GM11168 (cell line): Measurements from ENCODE around the gene PMEPA1.

ENCODE experiments used
- in situ Hi-C: fragments of 300-500 bp; cut with MboI; formaldehyde crosslinking; loops from one replicate; pipeline ENCODE4 v1.12.0; 2022; ENCODE audit warnings: low sequenced_read_pairs; ENCODE audit not compliant: unreplicated experiment

Gene PMEPA1

DNA sequence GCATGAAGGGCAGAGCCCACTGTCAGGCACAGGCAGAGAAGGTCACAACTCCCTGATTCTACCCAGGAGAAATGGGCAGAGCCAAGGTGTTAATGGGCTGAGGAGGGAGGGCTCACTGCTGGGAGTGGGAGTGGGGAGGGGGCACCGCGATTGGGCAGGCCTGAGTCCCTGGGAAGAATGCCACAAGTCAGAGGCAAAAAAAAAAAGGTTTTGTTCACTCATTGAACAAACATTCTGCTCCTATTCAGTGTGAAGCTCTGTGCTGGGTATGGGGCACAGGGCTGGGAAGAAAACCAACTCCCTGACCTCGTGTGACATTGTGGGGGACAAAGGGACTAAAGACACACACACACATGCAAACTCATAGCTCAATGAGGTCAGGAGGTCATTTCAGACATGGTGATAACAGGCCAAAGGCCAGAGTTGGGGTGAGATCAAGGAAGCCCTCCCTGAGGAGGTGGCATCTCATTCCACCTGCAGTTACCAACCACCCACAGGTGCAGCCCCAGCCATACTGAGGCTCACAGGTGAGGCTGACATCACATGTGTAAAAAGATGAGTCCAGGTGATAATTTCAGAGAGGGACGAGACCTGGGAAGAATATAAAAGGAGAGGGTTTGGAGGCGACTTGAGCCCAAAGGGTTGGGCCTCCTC is 3.2 kb upstream of the PMEPA1 start:
- in situ Hi-C loops: no loop called here

DNA sequence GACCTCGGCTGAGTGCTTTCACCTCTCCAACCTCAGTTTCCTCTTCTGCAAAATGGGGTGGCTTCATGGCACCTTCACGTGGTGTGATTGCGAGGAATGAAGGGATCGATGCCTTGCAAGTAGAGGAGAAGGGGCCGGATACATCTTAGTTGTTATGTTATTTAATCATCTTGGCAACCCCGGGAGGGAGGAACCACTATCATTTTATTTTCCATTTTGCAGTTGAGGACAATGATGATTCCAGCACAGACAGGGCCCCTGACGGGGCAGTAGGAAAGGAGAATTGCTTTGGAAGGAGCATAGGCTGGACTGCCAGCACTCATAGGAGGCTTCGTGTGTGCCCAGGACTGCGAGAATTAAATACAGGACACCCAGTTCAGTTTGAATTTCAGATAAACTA is 2.5 kb upstream of the PMEPA1 start:
- in situ Hi-C loops: no loop called here

DNA sequence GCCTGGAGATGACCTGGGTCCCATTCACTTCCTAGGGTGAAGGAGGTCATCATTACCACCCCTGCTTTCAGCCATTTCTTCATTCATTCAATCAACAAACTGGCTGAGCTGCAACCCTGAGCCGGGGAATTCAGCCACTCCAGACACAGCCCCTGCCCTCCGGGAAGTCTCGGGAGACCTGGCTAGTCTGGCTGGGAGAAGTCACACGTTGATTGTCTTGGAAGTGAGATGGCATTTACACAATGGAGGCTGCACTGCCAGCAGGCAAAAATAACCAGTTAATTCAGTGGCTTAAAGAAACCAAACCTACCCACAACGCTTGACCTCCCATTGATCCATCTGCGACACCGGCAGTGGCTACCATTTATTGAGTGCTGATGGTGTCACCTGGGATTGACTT is 2.0 kb upstream of the PMEPA1 start:
- in situ Hi-C loops: no loop called here

DNA sequence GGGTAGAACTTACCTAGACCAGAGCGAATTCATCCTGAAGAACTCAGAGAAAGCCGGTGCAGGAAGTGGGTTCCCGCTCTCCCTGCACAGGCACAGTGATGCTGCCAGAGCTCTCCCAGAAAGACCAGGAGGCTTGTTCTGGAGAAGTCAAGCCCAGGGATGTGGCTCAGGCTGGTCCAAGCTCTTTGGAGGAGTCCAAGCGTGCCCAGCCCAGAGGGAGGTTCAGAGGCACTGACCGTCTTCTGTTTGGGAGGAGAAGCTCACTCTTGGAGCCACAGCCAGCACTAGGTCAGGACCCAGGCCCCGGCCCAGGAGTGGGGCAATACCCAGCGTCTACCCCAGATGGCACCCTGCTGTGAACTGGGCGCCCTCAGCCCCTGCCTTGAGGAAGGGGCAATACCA is 1.5 kb upstream of the PMEPA1 start:
- in situ Hi-C loops: no loop called here

DNA sequence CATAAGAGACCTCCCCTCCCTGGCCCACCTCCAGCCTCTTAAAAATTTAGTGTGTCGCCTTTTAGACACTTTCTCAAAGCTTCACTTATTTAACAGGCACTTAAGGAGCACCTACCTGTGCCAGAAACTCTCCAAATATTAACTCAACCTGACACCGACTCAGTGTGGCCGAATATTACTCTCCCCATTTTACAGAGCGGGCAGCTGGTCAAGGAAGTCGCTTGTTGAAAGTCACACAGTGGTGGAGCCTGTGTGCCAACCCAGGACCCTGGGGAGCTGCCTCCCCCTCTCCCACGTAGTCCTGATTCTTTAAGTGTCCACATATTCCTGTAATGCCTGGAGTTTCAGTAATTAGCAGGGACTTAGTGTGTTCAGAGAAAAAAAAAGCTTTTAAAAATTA is 1.0 kb upstream of the PMEPA1 start:
- in situ Hi-C loops: no loop called here

DNA sequence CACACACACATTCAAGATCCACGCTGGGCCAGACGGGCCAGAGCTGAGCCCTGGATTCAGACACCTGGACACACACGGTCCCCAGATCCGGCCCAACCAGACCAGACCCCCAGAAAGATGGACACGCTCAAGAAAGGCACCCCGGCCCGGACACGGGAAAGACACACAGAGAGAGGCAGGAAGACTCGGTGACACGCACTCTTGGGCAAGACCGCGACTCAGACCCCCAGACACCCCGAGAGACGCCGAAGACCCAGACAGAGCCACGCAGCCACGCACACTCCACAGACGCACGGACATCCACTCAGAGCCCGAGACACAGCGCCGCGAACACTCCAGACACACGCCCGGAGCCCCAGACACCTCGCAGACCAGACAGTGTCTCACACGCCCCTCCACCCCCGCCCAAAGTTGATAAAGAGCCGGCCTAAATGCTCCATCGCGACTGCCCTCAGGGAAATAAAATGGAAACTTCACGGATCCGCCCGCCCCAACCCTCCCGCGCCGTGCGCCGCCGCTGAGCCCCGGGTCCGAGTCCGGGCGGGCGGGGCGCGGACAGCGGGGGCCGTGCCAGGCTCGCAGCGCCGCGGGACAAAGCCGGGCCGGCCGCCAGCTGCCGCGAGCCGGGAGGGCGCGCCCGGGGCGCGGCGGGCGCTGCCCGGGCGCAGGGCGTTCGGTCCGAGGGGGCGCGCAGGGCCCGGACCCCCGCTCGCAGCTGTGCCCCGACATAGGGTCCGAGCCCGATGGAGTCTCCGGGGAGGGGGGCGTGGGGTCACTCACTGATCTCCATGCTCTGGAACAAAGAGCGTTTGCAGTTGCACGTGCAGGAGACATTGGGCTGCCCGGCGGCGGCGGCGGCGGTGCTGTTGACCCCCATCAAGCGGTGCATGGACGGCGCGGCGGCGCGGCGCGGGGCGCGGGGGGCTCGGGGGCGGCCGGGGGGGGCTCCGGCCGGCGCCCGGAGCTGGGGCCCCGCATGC is 831 bp downstream of the PMEPA1 start:
- in situ Hi-C loops: no loop called here

DNA sequence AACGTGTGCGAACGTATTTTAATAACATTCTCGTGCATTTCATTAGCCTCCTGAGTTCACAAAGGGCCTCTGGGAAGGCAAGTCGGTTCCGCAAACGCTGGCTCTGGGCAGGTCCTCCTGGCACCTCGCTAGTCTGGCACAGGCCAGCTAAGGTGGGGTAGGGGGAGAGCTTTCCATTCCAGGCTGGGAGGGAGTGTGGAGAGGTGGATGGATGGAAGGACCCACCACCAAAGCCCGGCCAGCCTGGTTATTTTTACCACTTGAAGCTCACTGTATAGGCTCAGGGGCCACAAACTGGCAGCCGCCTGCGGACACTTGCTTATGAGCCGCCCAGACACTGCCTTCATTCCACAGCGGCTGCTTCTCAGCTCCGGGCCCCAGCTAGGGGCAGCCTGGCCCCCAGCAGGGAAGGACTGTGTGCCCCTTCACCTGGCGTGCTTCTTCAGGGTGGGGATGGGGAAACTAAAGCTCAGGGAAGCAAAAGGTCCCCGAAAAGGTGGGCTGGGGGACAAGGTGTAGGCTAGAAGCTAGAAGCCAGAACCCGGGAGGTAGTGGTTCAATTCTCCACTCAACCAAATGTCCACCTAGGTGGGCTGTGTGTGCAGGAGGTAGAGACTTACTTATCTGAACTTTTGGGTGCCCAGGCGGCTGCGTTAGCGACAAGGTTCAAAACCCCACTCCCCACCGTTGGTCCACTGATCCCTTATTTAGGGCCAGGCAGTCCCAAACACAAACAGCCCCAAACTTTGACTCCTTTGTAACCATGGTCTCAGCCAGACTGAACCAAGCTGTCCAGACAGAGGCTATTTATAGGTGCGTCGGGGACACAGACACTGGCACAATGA is 1.7 kb downstream of the PMEPA1 start:
- in situ Hi-C loops: no loop called here

DNA sequence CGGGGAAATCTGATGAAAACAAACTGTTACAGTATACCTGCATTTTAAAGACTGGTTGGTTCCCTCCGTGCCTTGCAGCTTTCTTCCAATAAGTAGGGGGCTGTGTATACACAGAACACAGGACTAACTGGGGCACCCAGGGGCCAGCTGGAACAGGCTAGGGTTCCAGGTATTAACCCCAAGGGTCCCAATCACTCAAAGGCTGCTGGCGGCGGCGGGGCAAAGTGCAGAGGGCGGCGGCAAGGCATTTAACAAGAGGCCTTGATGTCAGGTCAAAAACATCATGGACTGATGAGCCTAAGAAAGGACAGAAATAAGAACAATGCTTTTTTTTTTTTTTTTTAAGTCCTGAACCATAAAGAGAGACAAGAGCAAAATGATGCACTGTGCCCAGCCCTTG is 2.5 kb downstream of the PMEPA1 start:
- in situ Hi-C loops: no loop called here

DNA sequence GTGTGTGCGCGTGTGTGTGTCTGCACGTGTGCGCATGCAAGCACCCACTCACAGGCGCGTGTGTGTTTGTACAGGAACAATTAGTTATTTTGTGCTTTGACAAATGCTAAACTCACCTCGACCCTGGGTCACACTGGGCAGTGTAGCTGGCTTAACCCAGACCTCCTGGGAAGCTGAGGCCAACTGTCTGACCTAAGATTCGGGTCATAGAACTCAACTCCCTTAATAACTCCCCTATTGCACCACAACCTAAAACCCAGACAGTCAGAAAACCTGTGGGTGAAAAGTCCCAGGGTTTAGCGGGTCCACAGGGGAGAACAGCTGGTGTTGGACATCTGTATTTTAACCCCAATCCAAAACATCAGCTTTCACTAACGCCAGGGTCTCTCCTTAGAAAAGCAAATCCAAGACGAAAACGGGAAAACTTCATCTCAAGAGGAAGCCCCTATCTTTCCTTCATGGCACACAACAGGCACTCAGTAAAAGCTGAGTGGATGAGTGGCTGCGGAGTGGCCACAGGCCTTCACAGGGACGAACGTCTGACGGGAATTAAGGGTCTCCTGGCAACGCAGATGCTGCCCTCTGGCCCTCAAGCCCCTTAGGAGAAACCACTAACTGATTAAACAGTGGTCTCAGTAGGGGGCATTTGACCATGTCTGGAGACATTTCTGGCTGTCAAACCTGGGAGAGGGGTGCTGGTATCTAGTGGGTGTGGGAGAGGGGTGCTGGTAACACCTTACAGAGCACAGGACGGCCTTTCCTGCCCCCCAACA is 4.5 kb downstream of the PMEPA1 start:
- in situ Hi-C loops: no loop called here

DNA sequence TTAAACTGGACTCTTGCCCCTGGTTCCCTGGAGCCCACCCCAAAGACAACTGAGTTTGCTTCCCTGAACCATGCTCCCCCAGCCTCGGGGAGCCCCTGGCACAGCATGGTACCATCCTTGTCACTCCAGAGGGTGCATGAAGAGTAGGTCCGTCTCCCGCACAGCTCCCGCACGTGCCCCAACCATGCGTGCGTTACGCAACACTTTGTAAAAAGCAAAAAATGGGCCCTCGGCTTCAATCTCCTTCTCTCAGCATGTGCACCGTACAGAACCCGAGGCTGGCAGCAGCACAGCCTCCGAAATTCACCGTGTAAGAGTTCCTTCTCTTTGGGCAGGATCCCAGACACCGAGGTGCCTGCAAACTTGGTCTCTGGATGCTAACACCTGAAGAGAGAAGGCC is 5.6 kb downstream of the PMEPA1 start:
- in situ Hi-C loops: no loop called here

DNA sequence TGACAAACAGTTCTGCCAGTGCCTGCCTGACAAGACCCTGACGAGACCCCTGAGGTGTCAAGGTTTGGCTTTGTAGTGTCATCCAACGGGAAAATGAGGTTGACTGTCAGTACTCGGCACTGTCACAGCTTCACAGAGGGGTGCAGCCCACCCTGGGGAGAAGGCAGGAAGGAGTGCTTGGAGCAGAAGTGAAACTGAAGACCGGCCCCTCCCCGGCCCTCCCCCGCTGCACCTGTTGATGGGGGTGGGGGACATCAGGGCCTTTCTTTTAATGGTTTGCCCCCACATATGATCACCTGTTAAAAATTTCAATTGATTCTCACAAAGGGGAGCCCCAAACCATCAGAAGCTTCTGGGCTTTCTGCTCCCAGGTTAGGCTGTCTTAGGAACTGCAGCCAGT is 6.8 kb downstream of the PMEPA1 start:
- in situ Hi-C loops: no loop called here

DNA sequence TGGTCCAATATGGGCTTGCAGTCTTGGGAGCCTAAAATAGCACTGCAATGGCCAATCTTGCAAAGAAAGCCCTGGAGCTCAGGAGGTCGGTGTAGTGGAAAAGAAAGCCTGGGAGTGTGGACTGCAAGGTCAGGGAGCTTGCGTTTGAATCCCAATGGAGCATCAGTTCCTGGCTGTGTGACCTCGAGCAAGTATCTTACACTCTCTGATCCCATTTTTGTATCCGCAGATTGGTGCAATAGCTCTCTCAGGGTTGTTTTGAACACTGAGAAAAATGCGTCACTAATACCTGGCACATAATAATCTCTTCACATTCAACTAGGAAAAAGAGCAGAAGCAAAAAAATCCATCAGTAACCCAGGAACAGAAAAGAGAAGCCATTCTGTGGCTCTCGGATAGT is 7.3 kb downstream of the PMEPA1 start:
- in situ Hi-C loops: no loop called here

DNA sequence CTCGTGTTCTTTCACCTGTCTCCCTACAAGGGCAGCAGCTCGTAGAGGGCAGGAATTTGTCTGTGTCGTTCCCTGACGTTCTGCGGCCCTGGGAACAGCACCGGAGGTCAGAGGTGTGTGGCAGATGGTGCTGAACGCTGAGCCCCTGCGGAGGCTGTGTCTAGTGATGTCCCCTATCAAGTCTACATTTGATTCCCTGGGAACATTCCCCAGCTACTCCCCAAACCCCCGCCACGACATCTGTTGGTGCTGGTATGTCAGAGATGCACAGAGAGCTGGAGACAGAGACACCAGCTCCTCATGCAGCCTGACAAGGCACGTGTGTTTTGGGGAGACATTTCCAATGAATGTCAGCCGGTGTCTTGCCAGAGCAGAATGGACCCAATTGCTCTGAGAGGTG is 7.7 kb downstream of the PMEPA1 start:
- in situ Hi-C loops: no loop called here

DNA sequence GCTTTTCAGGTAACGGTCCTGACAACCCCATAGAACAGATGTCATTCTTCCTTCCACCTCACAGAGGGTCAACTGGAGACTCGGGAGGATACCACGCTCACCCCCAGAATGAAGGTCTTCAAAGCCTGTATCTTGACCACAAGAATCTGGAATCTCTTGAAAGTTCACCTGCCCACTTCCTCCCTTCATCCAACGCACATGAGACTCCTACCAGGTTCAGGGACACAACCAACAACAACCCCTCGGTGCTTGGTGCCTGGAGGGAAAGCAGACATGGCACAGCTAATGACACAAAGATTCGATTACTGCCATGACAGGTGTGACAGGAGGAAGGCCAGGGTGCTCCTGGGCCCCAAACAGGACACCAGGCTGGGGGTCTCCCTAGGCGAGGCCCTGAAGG is 8.2 kb downstream of the PMEPA1 start:
- in situ Hi-C loops: no loop called here

DNA sequence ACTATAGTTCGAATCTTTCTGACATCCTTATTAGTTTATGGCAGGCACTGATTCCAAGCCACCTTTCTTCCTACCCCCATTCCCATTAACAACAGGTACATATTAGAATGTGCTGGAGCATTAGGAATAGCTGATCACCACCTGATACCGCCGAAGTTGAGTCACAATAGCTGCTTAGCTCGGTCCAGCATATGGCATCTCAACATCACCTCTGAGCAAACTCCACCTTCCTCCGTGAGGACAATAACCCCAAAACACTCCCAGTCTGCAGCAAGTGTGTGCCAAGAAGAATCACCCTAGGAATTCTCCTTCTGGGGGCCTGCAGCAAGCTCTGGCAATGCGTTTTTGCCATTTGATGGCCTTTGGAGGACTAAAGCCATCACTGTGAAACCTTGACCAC is 8.7 kb downstream of the PMEPA1 start:
- in situ Hi-C loops: no loop called here

DNA sequence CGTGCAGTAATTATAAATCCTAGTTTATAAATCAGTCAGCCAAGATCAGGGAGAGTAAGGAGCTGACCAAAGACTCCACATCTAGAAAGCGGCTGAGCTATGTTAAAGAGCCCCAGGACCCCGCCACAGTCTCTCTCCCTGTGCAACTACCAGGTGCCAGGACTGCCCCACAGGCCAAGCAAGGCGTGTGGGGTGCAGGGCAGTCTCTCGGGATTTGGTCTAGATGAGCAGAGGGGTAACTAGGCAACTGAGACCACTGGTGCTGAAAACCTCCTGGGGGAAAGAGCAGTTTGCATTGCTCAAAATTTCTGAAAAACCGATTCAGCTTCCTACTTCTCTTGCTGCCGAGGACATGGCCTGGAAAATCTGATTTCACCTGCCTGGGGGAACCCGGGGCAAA is 10.4 kb downstream of the PMEPA1 start:
- in situ Hi-C loops: loop anchor here (10.0 kb wide), 1 partner anchor 185 kb away; no protein-coding TSS in a partner anchor

DNA sequence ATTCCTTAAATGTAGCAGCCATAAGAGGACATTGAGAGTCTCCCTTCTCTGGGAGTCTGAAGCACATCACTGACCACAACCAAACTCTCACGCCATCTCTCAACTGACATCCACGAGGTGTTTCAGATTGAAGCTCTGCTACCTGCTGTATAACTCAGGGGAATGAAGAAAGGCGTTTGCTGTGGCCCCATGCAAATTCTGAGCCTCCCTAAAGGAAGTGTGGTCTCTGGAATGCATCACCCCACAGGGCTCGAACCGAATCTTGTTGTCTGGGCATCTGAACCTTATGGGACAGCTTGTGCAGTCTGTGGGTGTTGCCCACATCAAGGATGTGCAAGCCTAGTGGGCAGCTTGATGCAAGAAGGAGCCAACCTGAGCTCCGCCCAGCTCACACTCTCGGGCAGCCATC is 10.9 kb downstream of the PMEPA1 start:
- in situ Hi-C loops: loop anchor here (10.0 kb wide), 1 partner anchor 184 kb away; no protein-coding TSS in a partner anchor

DNA sequence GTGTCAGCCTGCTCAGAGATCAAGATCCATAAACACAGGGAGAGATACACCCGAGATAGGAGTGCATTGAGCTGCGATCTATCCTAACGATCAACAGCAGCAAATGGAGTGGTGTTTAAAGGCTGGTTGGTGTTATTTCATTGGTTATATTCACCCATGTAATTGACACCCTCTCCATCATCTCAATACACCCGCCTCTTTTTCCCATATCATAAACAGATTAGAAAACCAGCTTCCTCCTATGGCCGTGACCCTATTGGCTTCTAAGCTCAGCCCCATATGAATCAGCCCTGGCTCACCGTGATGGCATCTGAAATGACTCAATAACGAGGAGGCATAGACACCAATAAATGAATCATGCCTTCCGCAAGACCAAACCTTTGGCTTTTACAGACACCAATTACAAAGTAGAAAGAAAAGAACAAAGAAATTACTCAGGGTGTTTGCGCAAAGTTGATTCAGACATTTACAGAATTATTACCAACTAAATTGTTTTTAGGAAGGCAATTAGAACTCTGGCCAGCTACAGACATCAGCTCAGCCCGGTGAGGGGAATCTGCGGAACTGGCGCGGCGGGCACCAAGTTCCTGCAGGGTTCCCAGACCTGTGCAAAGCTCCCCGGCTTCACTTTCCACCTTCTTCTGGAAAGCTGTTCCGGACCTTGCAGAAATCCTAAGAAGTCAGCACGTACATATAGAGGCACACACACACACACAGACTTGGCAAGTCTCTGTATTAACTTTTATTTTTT is 11.5 kb downstream of the PMEPA1 start:
- in situ Hi-C loops: loop anchor here (10.0 kb wide), 1 partner anchor 183 kb away; no protein-coding TSS in a partner anchor

DNA sequence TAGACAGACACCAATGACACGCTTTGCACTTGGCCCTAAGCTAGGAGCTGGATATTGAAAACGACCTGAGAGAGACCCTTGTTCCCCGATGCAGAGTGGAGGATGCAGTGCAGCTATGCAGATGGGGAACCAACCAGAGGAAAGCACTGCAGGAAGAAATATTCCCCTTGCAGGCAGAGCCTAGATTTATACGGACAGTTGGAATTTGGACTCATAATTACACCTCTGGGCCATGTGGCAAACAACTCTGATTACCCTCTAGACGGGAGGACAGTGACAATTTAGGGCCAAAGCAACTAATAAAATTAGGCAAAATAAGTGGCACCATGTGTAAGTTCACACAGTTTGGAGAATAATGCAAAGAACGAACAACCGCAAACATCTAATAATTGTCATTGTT is 12.3 kb downstream of the PMEPA1 start:
- in situ Hi-C loops: loop anchor here (10.0 kb wide), 1 partner anchor 183 kb away; no protein-coding TSS in a partner anchor
